Endothelial cell of umbilical vein (primary cell): ENCODE data around the gene ELMO1. TPM values are rescaled to one million over a fixed set of nuclear protein-coding genes. Genes with fewer than 3 reads are reported as not detected.

Experiments
- BruUV-seq: library from RNA; stranded (reverse); fragments of 400-500 nt; replicated peaks from 2 replicates; lab custom pipeline; 2021; lab: Mats Ljungman, UMichigan
- CTCF ChIA-PET: fragments of 300-600, 350-600 bp; sonication (Branson Sonifier 250); formaldehyde crosslinking; loops from one replicate; lab custom pipeline; 2021; ENCODE audit warnings: antibody characterized with exemption, inconsistent platforms; lab: Charles Lee
- POLR2A ChIA-PET: fragments of 300-600, 350-600 bp; sonication (Branson Sonifier 250); formaldehyde crosslinking; loops from one replicate; lab custom pipeline; 2021; ENCODE audit warnings: antibody characterized with exemption, inconsistent platforms; lab: Charles Lee
- DNase-seq: peaks from one replicate; pipeline ENCODE4 v3.0.0-alpha.2; 2011; ENCODE audit warnings: low read depth, low spot score
- FAIRE-seq: peaks from 2 replicates; lab custom pipeline; 2011; peaks lifted over from hg19 to GRCh38; lab: Jason Lieb, UNC
- H2AFZ ChIP-seq: 2 replicates; pipeline ENCODE4 v1.6.0; 2012; ENCODE audit warnings: low read depth, low read length, control low read depth, inconsistent platforms
- H3K27ac ChIP-seq: 2 replicates; pipeline ENCODE4 v1.5.1; 2011; ENCODE audit warnings: low read depth, mild to moderate bottlenecking, control low read depth, low read length, moderate library complexity; ENCODE audit not compliant: insufficient read depth
- H3K27me3 ChIP-seq, 2 experiments: 2 replicates each; pipeline versions ENCODE4 v1.6.0 to v1.6.1; 2011; ENCODE audit warnings: low read length in 2 of 2, mixed read lengths in 1 of 2; ENCODE audit not compliant: control insufficient read depth in 2 of 2, insufficient read depth in 2 of 2
- H3K36me3 ChIP-seq, 2 experiments: 2 replicates in 1 of 2; 3 replicates in 1 of 2; pipeline ENCODE4 v1.5.1; 2011; ENCODE audit warnings: low read length in 2 of 2, mild to moderate bottlenecking in 1 of 2, moderate library complexity in 1 of 2; ENCODE audit not compliant: control insufficient read depth in 2 of 2, insufficient read depth in 2 of 2; ENCODE audit errors: extremely low read depth in 1 of 2
- H3K4me1 ChIP-seq: 3 replicates; pipeline ENCODE4 v1.5.1; 2011; ENCODE audit warnings: mild to moderate bottlenecking, low read length; ENCODE audit not compliant: control insufficient read depth, insufficient read depth; ENCODE audit errors: extremely low read depth
- H3K4me2 ChIP-seq: 2 replicates; pipeline ENCODE4 v1.6.1; 2011; ENCODE audit warnings: low read length, control low read depth, mixed read lengths; ENCODE audit not compliant: insufficient read depth
- H3K4me3 ChIP-seq, 3 experiments: fragments of 200-600 bp in 1 of 3; sonication (generic), shearing (Covaris generic) in 1 of 3; replicated peaks in 1 of 3; 2 replicates each; pipeline ENCODE4 v1.5.1; 2011 to 2016; ENCODE audit warnings: control low read depth in 3 of 3, low read length in 3 of 3, mild to moderate bottlenecking in 2 of 3, inconsistent platforms in 1 of 3, low read depth in 1 of 3, moderate library complexity in 1 of 3; ENCODE audit not compliant: insufficient read depth in 1 of 3
- H3K79me2 ChIP-seq: 2 replicates; pipeline ENCODE4 v1.6.0; 2012; ENCODE audit warnings: low read length, inconsistent platforms; ENCODE audit not compliant: control insufficient read depth, insufficient read depth
- H3K9ac ChIP-seq: replicated peaks from 2 replicates; pipeline ENCODE3; 2011; ENCODE audit warnings: low read length, control low read depth; ENCODE audit not compliant: insufficient read depth; ENCODE audit errors: extremely low read depth
- H3K9me1 ChIP-seq: replicated peaks from 3 replicates; pipeline ENCODE4 v1.6.0; 2011; ENCODE audit warnings: mild to moderate bottlenecking, low read length; ENCODE audit not compliant: control insufficient read depth, insufficient read depth; ENCODE audit errors: extremely low read depth
- H3K9me3 ChIP-seq: replicated peaks from 2 replicates; pipeline ENCODE4 v1.5.1; 2012; ENCODE audit warnings: low read length, inconsistent platforms; ENCODE audit not compliant: control insufficient read depth, insufficient read depth
- H4K20me1 ChIP-seq: replicated peaks from 2 replicates; pipeline ENCODE3; 2011; ENCODE audit warnings: mild to moderate bottlenecking, low read length; ENCODE audit not compliant: control insufficient read depth, insufficient read depth; ENCODE audit errors: extremely low read depth
- EZH2 ChIP-seq: IDR thresholded peaks from 2 replicates; pipeline ENCODE4 v1.6.1; 2012; ENCODE audit warnings: borderline replicate concordance, low read depth, mild to moderate bottlenecking, moderate library complexity, low read length, inconsistent platforms; ENCODE audit not compliant: severe bottlenecking
- FOS ChIP-seq: IDR thresholded peaks from 2 replicates; pipeline ENCODE4 v1.6.1; 2011; ENCODE audit warnings: mild to moderate bottlenecking, low read length, moderate library complexity, borderline replicate concordance; ENCODE audit not compliant: insufficient read depth
- GATA2 ChIP-seq: IDR thresholded peaks from 2 replicates; pipeline ENCODE4 v1.7.0; 2011; ENCODE audit warnings: low read depth, mild to moderate bottlenecking, moderate library complexity, mixed read lengths, low read length; ENCODE audit not compliant: insufficient read length, insufficient read depth
- JUN ChIP-seq: IDR thresholded peaks from 2 replicates; pipeline ENCODE4 v1.6.1; 2011; ENCODE audit warnings: borderline replicate concordance, low read depth; ENCODE audit not compliant: insufficient read length, insufficient read depth
- MYC ChIP-seq: IDR thresholded peaks from one replicate; pipeline ENCODE4 v1.6.1; 2011; ENCODE audit warnings: mild to moderate bottlenecking, low read depth, low read length
- POLR2A ChIP-seq: IDR thresholded peaks from 2 replicates; pipeline ENCODE4 v1.6.1; 2012; ENCODE audit warnings: low read depth, mild to moderate bottlenecking, control low read depth, low read length
- POLR2AphosphoS5 ChIP-seq: IDR thresholded peaks from 2 replicates; pipeline ENCODE4 v1.6.1; 2012; ENCODE audit warnings: low read depth, mild to moderate bottlenecking, control low read depth, low read length, moderate library complexity; ENCODE audit not compliant: insufficient read depth
- dilution Hi-C: fragments of 300-500 bp; cut with MboI; formaldehyde crosslinking; loops from one replicate; pipeline ENCODE4 v1.15.0; 2019; ENCODE audit warnings: low sequenced_read_pairs; ENCODE audit not compliant: extremely low pct_ligation_motif_present
- intact Hi-C: fragments of 100-400 bp; cut with micrococcal nuclease; formaldehyde crosslinking; loops from one replicate; pipeline ENCODE4 v1.10.0; 2022
- polyA plus RNA-seq, 4 experiments: library from polyadenylated mRNA; depleted of rRNA in 3 of 4; stranded (reverse) in 3 of 4; unstranded in 1 of 4; fragments of >200 nt; gene quantifications; 2 replicates each; pipeline versions ENCODE4 v1.2.1 to v1.2.3, GENCODE V29; 2011 to 2012; ENCODE audit warnings: missing spikeins in 1 of 4
- total RNA-seq: library from RNA; stranded (reverse); gene quantifications from 2 replicates; pipeline ENCODE4 v1.2.3, GENCODE V29; 2021
- TF ChIP-seq, protein P1 (sequence below): IDR thresholded peaks from 2 replicates; pipeline ENCODE4 v1.6.1; 2011; ENCODE audit not compliant: insufficient read depth, insufficient read length
- TF ChIP-seq, protein P2 (sequence below), 2 donors: IDR thresholded peaks; 1 replicate in 1 of 2; 2 replicates in 1 of 2; pipeline ENCODE4 v1.5.1; 2011; ENCODE audit warnings: low read length in 2 of 2, mild to moderate bottlenecking in 2 of 2, moderate library complexity in 2 of 2, control low read depth in 1 of 2, inconsistent platforms in 1 of 2, low read depth in 1 of 2; ENCODE audit not compliant: insufficient read depth in 1 of 2; ENCODE audit errors: extremely low read depth in 1 of 2

ELMO1 gene
- total and polyA plus RNA-seq, 2 donors (not counting 3 experiments of a cell fraction or from before 2014, with no cell fraction given) = 17.0 to 30.6 TPM

DNA sequence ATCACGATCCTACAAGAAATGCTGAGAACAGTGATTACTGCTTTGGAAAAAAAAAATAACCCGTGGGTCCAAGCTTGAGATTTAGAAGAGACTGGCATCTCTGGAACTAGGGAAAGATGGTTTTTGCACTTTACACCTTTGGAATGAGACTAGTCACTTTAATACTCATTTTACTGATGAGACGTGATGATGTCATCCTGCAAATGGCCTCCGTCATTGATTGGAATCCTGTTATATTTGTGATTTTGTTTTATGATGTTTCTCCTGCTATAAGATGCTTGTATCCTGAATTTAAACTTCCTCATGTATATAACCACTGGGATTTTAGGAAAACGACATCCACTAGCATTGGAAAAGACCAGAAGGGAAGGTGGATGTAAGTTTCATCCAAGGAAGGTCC, 363.1 kb downstream of the ELMO1 start:
- Histone ChIP-seq H2AFZ (no peak overlapping the region), H3K27ac (no peak overlapping the region), H3K9ac (no peak overlapping the region), H3K4me3 (no peak overlapping the region), H3K9me1 (no peaks in the 10 kb centered on the region), H4K20me1 (no peaks in the 10 kb centered on the region), H3K27me3 (no peaks in the 10 kb centered on the region), H3K4me1 (no peaks in the 10 kb centered on the region), H3K4me2 (no peak overlapping the region), H3K79me2 (no peaks in the 10 kb centered on the region), H3K36me3 (no peaks in the 10 kb centered on the region), H3K9me3 (no peaks in the 10 kb centered on the region)
- FAIRE-seq (no peak), DNase-seq (no peak)
- TF ChIP-seq POLR2A (no peak), FOS (no peak), JUN (no peak), POLR2AphosphoS5 (no peak), EZH2 (no peak), GATA2 (no peak), MYC (no peak)
- TF ChIP-seq, protein P1, sequence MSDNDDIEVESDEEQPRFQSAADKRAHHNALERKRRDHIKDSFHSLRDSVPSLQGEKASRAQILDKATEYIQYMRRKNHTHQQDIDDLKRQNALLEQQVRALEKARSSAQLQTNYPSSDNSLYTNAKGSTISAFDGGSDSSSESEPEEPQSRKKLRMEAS = no peak
- TF ChIP-seq, protein P2, sequence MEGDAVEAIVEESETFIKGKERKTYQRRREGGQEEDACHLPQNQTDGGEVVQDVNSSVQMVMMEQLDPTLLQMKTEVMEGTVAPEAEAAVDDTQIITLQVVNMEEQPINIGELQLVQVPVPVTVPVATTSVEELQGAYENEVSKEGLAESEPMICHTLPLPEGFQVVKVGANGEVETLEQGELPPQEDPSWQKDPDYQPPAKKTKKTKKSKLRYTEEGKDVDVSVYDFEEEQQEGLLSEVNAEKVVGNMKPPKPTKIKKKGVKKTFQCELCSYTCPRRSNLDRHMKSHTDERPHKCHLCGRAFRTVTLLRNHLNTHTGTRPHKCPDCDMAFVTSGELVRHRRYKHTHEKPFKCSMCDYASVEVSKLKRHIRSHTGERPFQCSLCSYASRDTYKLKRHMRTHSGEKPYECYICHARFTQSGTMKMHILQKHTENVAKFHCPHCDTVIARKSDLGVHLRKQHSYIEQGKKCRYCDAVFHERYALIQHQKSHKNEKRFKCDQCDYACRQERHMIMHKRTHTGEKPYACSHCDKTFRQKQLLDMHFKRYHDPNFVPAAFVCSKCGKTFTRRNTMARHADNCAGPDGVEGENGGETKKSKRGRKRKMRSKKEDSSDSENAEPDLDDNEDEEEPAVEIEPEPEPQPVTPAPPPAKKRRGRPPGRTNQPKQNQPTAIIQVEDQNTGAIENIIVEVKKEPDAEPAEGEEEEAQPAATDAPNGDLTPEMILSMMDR (IDR thresholded peaks at IDR 0.05; ENCODE audit: extremely low read depth in 1 of 2, insufficient read depth in 1 of 2, low read depth in 1 of 2, low read length in 2 of 2) = no peak
- ChIA-PET POLR2A (no interaction called here), CTCF (no interaction called here)
- no TSS peak for BruUV-seq
- dilution Hi-C loops = no loop called here
- intact Hi-C loops = no loop called here
